Measurements from ENCODE around the gene ADAMTSL5.
"Not testable (repeated sequence)": the region's sequence is repeated elsewhere in the genome, so short reads cannot be mapped to it uniquely, and the experiment has no call there.

The ADAMTSL5 gene

GRCh38 chr19:1483979-1484428 is 28.8 kb downstream of the ADAMTSL5 start:
- TF ChIP-seq JUND (IDR thresholded peaks at IDR 0.05; ENCODE audit: low read depth), result no peak
- no peak for DNase-seq (ENCODE audit: low read depth in 1 of 2, low spot score in 1 of 2)
- in situ Hi-C loops (cut with HindIII; ENCODE audit: low pct_unique_long_range_greater_than_20kb, low sequenced_read_pairs), result no loop called here

GRCh38 chr19:1483131-1483978 is 29.5 kb downstream of the ADAMTSL5 start:
- no peak for TF ChIP-seq JUND (IDR thresholded peaks at IDR 0.05; ENCODE audit: low read depth)
- in situ Hi-C loops (cut with HindIII; ENCODE audit: low pct_unique_long_range_greater_than_20kb, low sequenced_read_pairs), result no loop called here
- DNase-seq (ENCODE audit: low read depth in 1 of 2, low spot score in 1 of 2), result no peak

- in situ Hi-C loops (cut with HindIII; ENCODE audit: low pct_unique_long_range_greater_than_20kb, low sequenced_read_pairs), result no loop called here
- DNase-seq (ENCODE audit: low read depth in 1 of 2, low spot score in 1 of 2), result peak in 1 of 2 experiments; percentile 2
- no peak for TF ChIP-seq JUND (IDR thresholded peaks at IDR 0.05; ENCODE audit: low read depth)
These were observed 30.3 kb downstream of the ADAMTSL5 start for GRCh38 chr19:1482361-1483130.

- in situ Hi-C loops (cut with HindIII; ENCODE audit: low pct_unique_long_range_greater_than_20kb, low sequenced_read_pairs), result no loop called here
- DNase-seq (ENCODE audit: low read depth in 1 of 2, low spot score in 1 of 2), result no peak
- TF ChIP-seq JUND (IDR thresholded peaks at IDR 0.05; ENCODE audit: low read depth), result no peak
These were observed 30.9 kb downstream of the ADAMTSL5 start for GRCh38 chr19:1481893-1482360.

- no peak for TF ChIP-seq JUND (IDR thresholded peaks at IDR 0.05; ENCODE audit: low read depth)
- in situ Hi-C loops (cut with HindIII; ENCODE audit: low pct_unique_long_range_greater_than_20kb, low sequenced_read_pairs), result no loop called here
- no peak for DNase-seq (ENCODE audit: low read depth in 1 of 2, low spot score in 1 of 2)
These were observed 31.5 kb downstream of the ADAMTSL5 start for GRCh38 chr19:1481224-1481892.

GRCh38 chr19:1478934-1479707 is 33.7 kb downstream of the ADAMTSL5 start, which contains the start of gene C19orf25:
TSS of gene C19orf25 (minus strand) at chr19:1479215. CDS start at chr19:1478903, 312 bp downstream.
- no peak for TF ChIP-seq JUND (IDR thresholded peaks at IDR 0.05; ENCODE audit: low read depth)
- peak; percentile 94 to 95 for DNase-seq (ENCODE audit: low read depth in 1 of 2, low spot score in 1 of 2)
- in situ Hi-C loops (cut with HindIII; ENCODE audit: low pct_unique_long_range_greater_than_20kb, low sequenced_read_pairs), result no loop called here

- in situ Hi-C loops (cut with HindIII; ENCODE audit: low pct_unique_long_range_greater_than_20kb, low sequenced_read_pairs); DNase-seq (ENCODE audit: low read depth in 1 of 2, low spot score in 1 of 2): not testable (repeated sequence)
These were observed 35.8 kb downstream of the ADAMTSL5 start for GRCh38 chr19:1477056-1477455.

GRCh38 chr19:1475751-1476437 is 36.9 kb downstream of the ADAMTSL5 start:
- no peak for TF ChIP-seq JUND (IDR thresholded peaks at IDR 0.05; ENCODE audit: low read depth)
- no peak for DNase-seq (ENCODE audit: low read depth in 1 of 2, low spot score in 1 of 2)
- in situ Hi-C loops (cut with HindIII; ENCODE audit: low pct_unique_long_range_greater_than_20kb, low sequenced_read_pairs), result no loop called here

GRCh38 chr19:1474765-1475351 is 38.0 kb downstream of the ADAMTSL5 start:
- no peak for TF ChIP-seq JUND (IDR thresholded peaks at IDR 0.05; ENCODE audit: low read depth)
- in situ Hi-C loops (cut with HindIII; ENCODE audit: low pct_unique_long_range_greater_than_20kb, low sequenced_read_pairs), result no loop called here
- no peak for DNase-seq (ENCODE audit: low read depth in 1 of 2, low spot score in 1 of 2)

- TF ChIP-seq JUND (IDR thresholded peaks at IDR 0.05; ENCODE audit: low read depth), result no peak
- no peak for DNase-seq (ENCODE audit: low read depth in 1 of 2, low spot score in 1 of 2)
- in situ Hi-C loops (cut with HindIII; ENCODE audit: low pct_unique_long_range_greater_than_20kb, low sequenced_read_pairs), result no loop called here
These were observed 38.6 kb downstream of the ADAMTSL5 start for GRCh38 chr19:1474011-1474764.

All from T47D (cell line).